Measurements from ENCODE around the gene CNIH4.
"Not testable (repeated sequence)": the region's sequence is repeated elsewhere in the genome, so short reads cannot be mapped to it uniquely, and the experiment has no call there.

The CNIH4 gene

GRCh38 chr1:224348137-224348536 lies 8.5 kb upstream of the CNIH4 start:
- DNase-seq (ENCODE audit: low spot score) = no peak

- DNase-seq (ENCODE audit: low spot score) = not testable (repeated sequence)
These were observed 7.0 kb upstream of the CNIH4 start for GRCh38 chr1:224349716-224350115.

DNA sequence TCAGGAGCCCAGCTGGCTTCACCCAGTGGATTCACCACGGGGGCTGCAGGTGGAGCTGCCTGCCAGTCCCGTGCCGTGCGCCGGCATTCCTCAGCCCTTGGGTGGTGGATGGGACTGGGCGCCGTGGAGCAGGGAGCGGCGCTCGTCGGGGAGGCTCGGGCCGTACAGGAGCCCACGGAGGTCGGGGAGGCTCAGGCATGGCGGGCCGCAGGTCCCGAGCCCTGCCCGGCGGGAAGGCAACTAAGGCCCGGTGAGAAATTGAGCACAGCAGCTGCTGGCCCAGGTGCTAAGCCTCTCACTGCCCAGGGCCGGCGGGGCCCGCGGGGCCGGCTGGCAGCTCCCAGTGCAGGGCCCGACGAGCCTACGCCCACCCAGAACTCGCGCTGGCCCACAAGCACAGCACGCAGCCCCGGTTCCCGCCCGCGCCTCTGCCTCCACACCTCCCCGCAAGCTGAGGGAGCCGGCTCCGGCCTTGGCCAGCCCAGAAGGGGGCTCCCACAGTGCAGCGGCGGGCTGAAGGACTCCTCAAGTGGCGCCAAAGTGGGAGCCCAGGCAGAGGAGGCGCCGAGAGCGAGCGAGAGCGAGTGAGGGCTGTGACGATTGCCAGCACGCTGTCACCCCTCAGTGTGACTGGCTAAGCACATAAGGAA lies 4.1 kb upstream of the CNIH4 start:
- DNase-seq (ENCODE audit: low spot score) = not testable (repeated sequence)

DNA sequence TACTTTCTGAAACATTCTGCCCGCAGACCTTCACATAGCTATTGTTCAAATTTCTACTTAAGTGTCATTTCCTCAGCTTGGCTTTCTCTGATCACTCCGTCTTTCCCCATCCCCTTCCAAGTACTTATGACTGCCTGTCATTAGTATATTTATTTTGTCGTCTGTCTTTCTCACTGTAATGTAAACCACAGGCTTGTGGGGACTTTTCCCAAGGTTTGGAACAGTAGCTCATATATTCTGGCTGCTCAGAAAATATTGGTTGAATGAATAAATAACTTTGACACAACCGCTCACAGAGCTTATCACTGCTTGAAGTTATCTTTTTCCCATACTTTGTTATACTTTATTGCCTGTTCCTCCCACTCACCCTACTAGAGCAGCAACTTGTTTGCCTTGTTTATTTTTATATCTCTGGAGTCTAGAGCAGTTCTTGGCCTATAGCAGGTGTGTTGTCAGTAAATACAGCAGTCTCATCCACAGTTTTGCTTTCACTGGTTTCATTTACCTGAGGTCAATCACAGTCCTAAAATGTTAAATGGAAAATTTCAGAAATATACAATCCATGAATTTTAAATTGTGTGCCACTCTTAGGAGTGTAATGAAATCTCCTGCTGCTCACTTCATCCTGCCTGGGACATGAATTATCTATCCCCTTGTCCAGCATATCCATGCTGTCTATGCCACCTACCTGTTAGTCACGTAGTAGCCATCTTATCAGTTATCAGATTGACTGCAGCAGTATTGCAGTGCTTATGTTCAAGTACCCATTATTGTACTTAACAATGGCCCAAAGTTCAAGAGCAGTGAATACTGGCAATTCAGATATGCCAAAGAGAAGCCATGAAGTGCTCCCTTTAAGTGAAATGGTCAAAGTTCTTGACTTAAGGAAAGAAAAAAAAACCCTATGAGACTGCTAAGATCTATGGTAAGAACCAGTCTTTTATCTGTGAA lies 2.4 kb upstream of the CNIH4 start:
- no peak for DNase-seq (ENCODE audit: low spot score)

DNA sequence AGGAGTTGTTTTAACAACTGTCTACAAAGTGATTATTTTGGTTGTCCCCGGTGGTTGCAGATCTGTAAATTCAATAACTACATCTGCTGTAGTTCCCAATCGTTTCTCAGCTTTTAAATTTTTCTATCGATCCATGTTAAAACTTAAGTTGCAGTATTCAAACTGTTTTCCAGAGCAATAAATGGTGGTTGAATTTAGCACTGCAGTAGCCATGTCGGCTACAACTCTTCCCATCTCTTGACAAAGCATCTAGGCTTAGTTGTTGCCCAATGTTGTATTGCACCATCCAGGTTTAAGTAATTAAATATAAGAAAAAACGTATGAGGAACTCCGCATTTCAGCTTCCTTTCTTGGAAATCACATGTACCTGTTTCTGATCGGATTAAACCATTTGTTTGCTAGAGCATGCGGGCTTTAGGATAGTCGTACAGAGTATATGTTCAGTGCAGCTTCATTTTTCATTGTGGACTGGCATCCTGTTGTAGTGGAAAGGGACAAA lies 996 bp downstream of the CNIH4 start:
- peak; percentile 52 for DNase-seq (ENCODE audit: low spot score)

- peak; percentile 11 for DNase-seq (ENCODE audit: low spot score)
These were observed 1.6 kb downstream of the CNIH4 start for GRCh38 chr1:224358237-224358636.

- DNase-seq (ENCODE audit: low spot score) = no peak
These were observed 2.5 kb downstream of the CNIH4 start for GRCh38 chr1:224359207-224359606.

DNA sequence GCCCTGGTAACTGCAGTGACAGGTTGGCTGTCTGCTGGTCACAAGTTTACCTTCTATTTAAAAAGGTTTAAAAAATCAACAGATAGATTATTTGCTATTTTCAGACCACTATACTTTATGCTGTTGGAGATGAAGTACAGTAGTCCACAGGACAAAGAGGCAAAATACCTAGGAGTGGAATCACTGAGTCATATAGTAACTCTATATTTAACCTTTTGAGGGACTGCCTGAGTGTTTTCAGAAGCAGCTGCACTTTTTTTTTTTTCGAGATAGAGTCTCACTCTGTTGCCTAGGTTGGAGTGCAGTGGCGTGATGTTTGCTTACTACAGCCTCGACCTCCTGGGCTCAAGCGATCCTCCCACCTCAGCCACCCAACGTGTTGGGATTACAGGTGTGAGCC lies 11.7 kb downstream of the CNIH4 start:
- DNase-seq (ENCODE audit: low spot score) = no peak

DNA sequence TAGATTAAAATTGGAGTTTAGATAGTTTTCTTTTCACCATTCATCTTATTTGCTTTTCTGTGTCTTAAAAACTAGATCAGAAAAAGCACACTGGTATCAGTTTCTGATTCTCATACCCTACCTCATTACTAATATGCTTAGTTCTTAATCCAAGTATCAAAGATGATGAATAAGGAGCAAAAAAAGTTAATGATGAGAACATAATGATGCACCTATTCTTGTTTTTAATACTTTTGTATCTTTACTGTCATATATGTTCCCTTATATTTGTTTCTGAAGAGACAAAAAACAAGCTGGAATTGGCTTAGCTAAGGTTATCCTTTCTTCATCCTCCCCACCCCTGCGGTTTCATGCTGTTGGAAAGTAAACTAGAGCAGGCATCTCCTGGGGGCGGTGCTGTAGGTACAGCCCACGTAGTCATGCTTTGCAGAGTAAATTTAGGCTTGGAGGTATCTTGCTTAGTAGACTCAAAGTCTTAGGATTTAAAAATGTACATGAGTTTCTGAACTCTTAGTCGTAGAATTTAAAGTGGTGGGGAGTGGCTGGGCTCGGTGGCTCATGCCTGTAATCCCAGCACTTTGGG lies 16.4 kb downstream of the CNIH4 start:
- DNase-seq (ENCODE audit: low spot score) = no peak

GRCh38 chr1:224375059-224375458 lies 18.4 kb downstream of the CNIH4 start:
- no peak for DNase-seq (ENCODE audit: low spot score)

DNA sequence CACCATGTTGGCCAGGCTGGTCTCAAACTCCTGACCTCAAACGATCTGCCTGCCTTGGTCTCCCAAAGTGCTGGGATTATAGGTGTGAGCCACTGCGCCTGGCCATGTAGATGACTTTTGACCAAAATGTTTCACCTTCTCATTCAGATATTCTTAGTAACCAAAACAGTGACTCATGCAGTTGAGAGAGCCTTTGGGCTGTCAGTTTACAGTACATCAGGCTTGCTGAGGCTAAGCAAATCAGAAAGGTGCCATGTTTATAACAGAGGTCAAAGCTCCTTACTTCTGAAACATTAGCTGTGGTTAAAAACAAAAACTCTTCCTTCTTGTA lies 21.0 kb downstream of the CNIH4 start:
- no peak for DNase-seq (ENCODE audit: low spot score)

- DNase-seq (ENCODE audit: low spot score) = no peak
These were observed 22.4 kb downstream of the CNIH4 start for GRCh38 chr1:224378855-224379631.

GRCh38 chr1:224380003-224380402 lies 23.3 kb downstream of the CNIH4 start:
- no peak for DNase-seq (ENCODE audit: low spot score)

DNA sequence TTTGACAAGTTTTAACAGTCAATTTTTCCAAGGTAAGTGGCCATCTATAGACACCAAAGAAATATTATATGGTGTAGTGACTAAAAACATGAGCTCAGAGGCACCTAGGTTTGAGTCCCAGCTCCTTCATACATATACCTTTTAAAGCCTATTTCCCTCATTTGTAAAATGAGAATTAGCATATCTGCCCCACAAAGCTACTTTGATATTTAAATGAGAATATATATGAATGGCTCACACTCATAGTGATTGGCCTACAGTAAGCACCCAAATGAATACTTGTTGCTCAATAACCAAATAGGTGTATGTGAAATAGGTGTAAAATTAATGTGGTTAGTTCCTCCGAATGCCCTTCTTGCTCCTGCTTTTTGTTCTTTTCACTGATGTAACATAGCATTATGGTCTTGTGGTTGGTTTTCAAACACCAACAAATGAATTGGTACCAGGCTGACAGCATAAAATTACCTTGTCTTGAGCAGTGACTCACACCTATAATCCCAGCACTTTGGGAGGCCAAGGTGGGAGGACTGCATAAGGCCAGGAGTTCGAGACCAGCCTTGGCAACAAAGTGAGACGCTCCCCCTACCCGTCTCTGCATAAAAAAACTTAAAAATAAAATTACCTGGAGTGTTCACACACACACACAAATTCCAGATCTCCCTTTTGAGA lies 25.3 kb downstream of the CNIH4 start:
- DNase-seq (ENCODE audit: low spot score) = no peak

DNA sequence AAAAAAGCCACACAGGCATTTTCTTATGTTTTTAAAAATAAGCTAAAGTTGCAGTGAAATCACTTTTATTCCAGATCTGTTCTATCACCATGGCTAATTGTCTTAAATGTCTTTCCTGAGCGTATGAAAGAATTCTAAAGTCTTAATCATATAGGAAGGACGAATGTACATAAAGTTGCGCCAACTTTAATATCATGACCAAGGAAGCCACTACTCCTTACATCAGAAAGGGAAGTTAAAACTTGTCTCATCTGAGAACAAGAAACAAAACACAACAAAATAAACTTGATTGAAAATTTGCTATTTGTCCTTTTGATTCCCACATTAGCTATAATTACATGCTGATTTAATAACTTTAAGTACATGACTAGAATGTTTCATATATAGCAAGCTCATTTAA lies 26.5 kb downstream of the CNIH4 start:
- DNase-seq (ENCODE audit: low spot score) = no peak

- DNase-seq (ENCODE audit: low spot score) = no peak
These were observed 30.7 kb downstream of the CNIH4 start for GRCh38 chr1:224387302-224387912.

GRCh38 chr1:224387943-224388342 lies 31.3 kb downstream of the CNIH4 start:
- no peak for DNase-seq (ENCODE audit: low spot score)

DNA sequence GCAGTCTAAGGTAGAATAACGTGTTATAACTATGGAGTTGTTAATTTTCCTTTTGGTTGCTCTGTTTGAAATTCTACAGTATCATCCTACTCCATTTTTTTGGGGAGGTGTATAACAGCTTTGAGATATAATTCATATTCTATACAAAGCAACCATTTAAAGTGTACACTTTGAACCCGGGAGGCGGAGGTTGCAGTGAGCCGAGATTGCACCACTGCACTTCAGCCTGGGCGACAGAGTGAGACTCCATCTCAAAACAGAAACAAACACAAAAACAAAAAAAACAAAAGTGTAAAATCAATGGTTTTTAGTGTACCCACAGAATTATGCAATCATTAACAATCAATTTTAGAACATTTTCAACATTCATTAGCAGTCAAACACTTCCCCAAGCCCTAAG lies 33.8 kb downstream of the CNIH4 start:
- no peak for DNase-seq (ENCODE audit: low spot score)

DNA sequence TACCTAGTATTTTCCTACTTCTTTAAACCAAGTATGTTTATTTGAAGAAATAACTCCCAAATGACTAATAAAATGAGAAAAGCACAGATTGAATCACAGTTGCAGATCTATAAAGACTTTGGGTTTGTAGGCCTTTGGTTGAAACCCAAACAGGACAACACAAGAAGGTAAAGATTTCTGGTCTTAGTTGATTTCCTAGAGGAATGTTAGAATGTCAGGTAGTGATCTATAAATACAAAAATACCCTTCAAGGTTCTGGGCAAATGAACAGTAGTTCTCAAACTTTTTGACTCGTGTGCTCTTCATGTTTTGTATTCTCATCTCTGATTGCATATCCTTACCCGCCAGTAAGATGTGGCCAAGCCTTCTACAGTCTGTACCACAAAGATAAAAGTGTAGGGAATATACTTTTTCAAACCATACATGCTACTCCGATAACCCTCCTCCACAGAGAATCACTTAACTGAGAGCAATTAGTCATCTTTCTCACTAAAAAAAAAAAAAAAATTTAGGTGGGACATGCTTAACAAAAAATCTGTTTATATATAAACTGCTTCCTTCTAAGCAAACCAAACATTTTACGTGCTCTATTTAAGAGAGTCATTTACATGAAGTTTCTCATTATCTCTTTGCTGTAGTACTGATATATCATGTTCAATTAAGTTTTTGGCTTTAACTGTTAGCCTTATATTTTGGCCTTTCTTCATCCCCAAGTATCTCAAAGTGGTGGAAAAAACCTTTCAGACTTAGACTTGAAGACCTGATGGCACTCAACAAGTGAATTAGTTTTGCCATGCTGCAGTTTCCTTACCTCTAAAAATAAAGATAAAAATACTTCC lies 36.0 kb downstream of the CNIH4 start:
- no peak for DNase-seq (ENCODE audit: low spot score)

DNA sequence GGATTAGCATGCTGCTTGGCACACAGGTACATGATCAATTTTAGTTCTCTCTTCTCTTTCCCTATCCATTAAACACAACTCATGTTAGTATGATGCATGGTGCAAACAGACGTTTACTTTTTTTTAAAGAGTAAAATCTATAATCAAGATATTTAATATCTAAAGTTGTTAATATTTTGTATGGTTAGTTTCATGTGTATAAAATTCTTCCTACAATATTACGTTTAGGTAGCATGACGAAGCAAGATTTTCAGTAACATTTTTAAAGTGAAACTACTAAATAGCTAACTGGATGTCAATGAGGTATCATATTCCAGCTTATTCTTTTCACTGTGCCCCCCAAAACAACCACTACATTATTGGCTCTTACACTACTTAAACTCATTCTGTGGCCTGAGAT lies 36.6 kb downstream of the CNIH4 start:
- no peak for DNase-seq (ENCODE audit: low spot score)

All from HuH-7.5 (cell line).